ENCODE results near the gene ARRB1.
"Not testable (repeated sequence)": the region's sequence is repeated elsewhere in the genome, so short reads cannot be mapped to it uniquely, and the experiment has no call there.

The ARRB1 gene

GRCh38 chr11:75274716-75275115, 76.7 kb downstream of the ARRB1 start:
- not testable (repeated sequence) for H3K36me3 Mint-ChIP-seq (ENCODE audit: insufficient read depth); H3K9me3 Mint-ChIP-seq; H3K27me3 Mint-ChIP-seq; DNase-seq; ATAC-seq (replicated peaks)
- Mint-ChIP-seq H3K4me3 (peak overlapping the region in 1 of 2 donors; percentile 31), H3K27ac (peak overlapping the region; percentile 96 to 99), H3K4me1 (ENCODE audit: low read depth in 2 of 2) (peaks cover 40 to 52% of the 10 kb centered on the region in 2 donors)

GRCh38 chr11:75273411-75274391, 77.8 kb downstream of the ARRB1 start:
- H3K36me3 Mint-ChIP-seq (ENCODE audit: insufficient read depth) = peaks cover 8% of the 10 kb centered on the region
- no peaks in the 10 kb centered on the region for H3K9me3 Mint-ChIP-seq
- no peak for DNase-seq
- peaks cover 40 to 48% of the 10 kb centered on the region in 2 donors for H3K4me1 Mint-ChIP-seq (ENCODE audit: low read depth in 2 of 2)
- no peak for ATAC-seq (replicated peaks)
- H3K4me3 Mint-ChIP-seq = peak overlapping the region; percentile 22 to 31
- H3K27ac Mint-ChIP-seq = peak overlapping the region; percentile 96 to 99
- H3K27me3 Mint-ChIP-seq = no peaks in the 10 kb centered on the region

GRCh38 chr11:75272821-75273301, 78.6 kb downstream of the ARRB1 start:
- peaks cover 12% of the 10 kb centered on the region for H3K36me3 Mint-ChIP-seq (ENCODE audit: insufficient read depth)
- no peak for DNase-seq
- H3K27me3 Mint-ChIP-seq = no peaks in the 10 kb centered on the region
- no peaks in the 10 kb centered on the region for H3K9me3 Mint-ChIP-seq
- peaks cover 40 to 48% of the 10 kb centered on the region in 2 donors for H3K4me1 Mint-ChIP-seq (ENCODE audit: low read depth in 2 of 2)
- peak overlapping the region; percentile 93 to 96 for H3K27ac Mint-ChIP-seq
- no peak for ATAC-seq (replicated peaks)
- peak overlapping the region; percentile 44 to 60 for H3K4me3 Mint-ChIP-seq

GRCh38 chr11:75272391-75272790, 79.1 kb downstream of the ARRB1 start:
- H3K4me1 Mint-ChIP-seq (ENCODE audit: low read depth in 2 of 2) = peaks cover 37 to 46% of the 10 kb centered on the region in 2 donors
- H3K4me3 Mint-ChIP-seq = peak overlapping the region; percentile 44 to 60
- H3K27ac Mint-ChIP-seq = peak overlapping the region; percentile 93 to 96
- no peaks in the 10 kb centered on the region for H3K9me3 Mint-ChIP-seq
- no peaks in the 10 kb centered on the region for H3K27me3 Mint-ChIP-seq
- no peak for ATAC-seq (replicated peaks)
- no peak for DNase-seq
- peaks cover 11% of the 10 kb centered on the region for H3K36me3 Mint-ChIP-seq (ENCODE audit: insufficient read depth)

GRCh38 chr11:75271730-75272129, 79.7 kb downstream of the ARRB1 start:
- DNase-seq = no peak
- ATAC-seq (replicated peaks) = no peak
- H3K4me1 Mint-ChIP-seq (ENCODE audit: low read depth in 2 of 2) = peaks cover 31 to 41% of the 10 kb centered on the region in 2 donors
- H3K27ac Mint-ChIP-seq = peak overlapping the region; percentile 93 to 96
- H3K4me3 Mint-ChIP-seq = no peak overlapping the region
- H3K36me3 Mint-ChIP-seq (ENCODE audit: insufficient read depth) = peaks cover 9% of the 10 kb centered on the region
- H3K9me3 Mint-ChIP-seq = no peaks in the 10 kb centered on the region
- no peaks in the 10 kb centered on the region for H3K27me3 Mint-ChIP-seq

GRCh38 chr11:75270896-75271418, 80.5 kb downstream of the ARRB1 start:
- H3K4me1 Mint-ChIP-seq (ENCODE audit: low read depth in 2 of 2) = peaks cover 24 to 33% of the 10 kb centered on the region in 2 donors
- H3K4me3 Mint-ChIP-seq = no peak overlapping the region
- peak in 2 of 3 experiments; percentile 18 to 23 for DNase-seq
- H3K9me3 Mint-ChIP-seq = no peaks in the 10 kb centered on the region
- H3K27ac Mint-ChIP-seq = peak overlapping the region; percentile 93 to 96
- ATAC-seq (replicated peaks) = no peak
- no peaks in the 10 kb centered on the region for H3K27me3 Mint-ChIP-seq
- peaks cover 9% of the 10 kb centered on the region for H3K36me3 Mint-ChIP-seq (ENCODE audit: insufficient read depth)

- no peaks in the 10 kb centered on the region for H3K9me3 Mint-ChIP-seq
- no peak overlapping the region for H3K4me3 Mint-ChIP-seq
- ATAC-seq (replicated peaks) (no peak), DNase-seq (no peak)
- peaks cover 9% of the 10 kb centered on the region for H3K36me3 Mint-ChIP-seq (ENCODE audit: insufficient read depth)
- no peak overlapping the region for H3K27ac Mint-ChIP-seq
- H3K27me3 Mint-ChIP-seq = no peaks in the 10 kb centered on the region
- peaks cover 17 to 24% of the 10 kb centered on the region in 2 donors for H3K4me1 Mint-ChIP-seq (ENCODE audit: low read depth in 2 of 2)
Measured at GRCh38 chr11:75269896-75270295, 81.6 kb downstream of the ARRB1 start.

GRCh38 chr11:75269367-75269660, 82.1 kb downstream of the ARRB1 start:
- Mint-ChIP-seq H3K36me3 (ENCODE audit: insufficient read depth) (peaks cover 9% of the 10 kb centered on the region), H3K27ac (no peak overlapping the region)

GRCh38 chr11:75268626-75269366, 82.7 kb downstream of the ARRB1 start:
- H3K36me3 Mint-ChIP-seq (ENCODE audit: insufficient read depth) = peaks cover 9% of the 10 kb centered on the region
- no peak overlapping the region for H3K27ac Mint-ChIP-seq
- no peaks in the 10 kb centered on the region for H3K27me3 Mint-ChIP-seq
- no peak for DNase-seq
- no peaks in the 10 kb centered on the region for H3K9me3 Mint-ChIP-seq
- no peak for ATAC-seq (replicated peaks)
- H3K4me1 Mint-ChIP-seq (ENCODE audit: low read depth in 2 of 2) = peaks cover 22 to 24% of the 10 kb centered on the region in 2 donors
- H3K4me3 Mint-ChIP-seq = no peak overlapping the region

More at GRCh38 chr11:75269367-75269660, 82.1 kb downstream of the ARRB1 start:
- Mint-ChIP-seq H3K27me3 (no peaks in the 10 kb centered on the region), H3K4me3 (no peak overlapping the region), H3K4me1 (ENCODE audit: low read depth in 2 of 2) (peaks cover 22 to 24% of the 10 kb centered on the region in 2 donors), H3K9me3 (no peaks in the 10 kb centered on the region)
- DNase-seq (no peak), ATAC-seq (replicated peaks) (no peak)

- H3K36me3 Mint-ChIP-seq (ENCODE audit: insufficient read depth) = peaks cover 3% of the 10 kb centered on the region
- peaks cover 20 to 22% of the 10 kb centered on the region in 2 donors for H3K4me1 Mint-ChIP-seq (ENCODE audit: low read depth in 2 of 2)
- ATAC-seq (replicated peaks) (no peak), DNase-seq (no peak)
- H3K27me3 Mint-ChIP-seq = no peaks in the 10 kb centered on the region
- peak overlapping the region in 1 of 2 donors; percentile 21 for H3K27ac Mint-ChIP-seq
- no peaks in the 10 kb centered on the region for H3K9me3 Mint-ChIP-seq
- no peak overlapping the region for H3K4me3 Mint-ChIP-seq
Measured at GRCh38 chr11:75267171-75267970, 84.1 kb downstream of the ARRB1 start.

- no peak for ATAC-seq (replicated peaks)
- no peak for DNase-seq
- peak overlapping the region; percentile 21 to 78 for H3K27ac Mint-ChIP-seq
- peaks cover 17 to 25% of the 10 kb centered on the region in 2 donors for H3K4me1 Mint-ChIP-seq (ENCODE audit: low read depth in 2 of 2)
- no peaks in the 10 kb centered on the region for H3K27me3 Mint-ChIP-seq
- H3K36me3 Mint-ChIP-seq (ENCODE audit: insufficient read depth) = peaks cover 3% of the 10 kb centered on the region
- H3K4me3 Mint-ChIP-seq = no peak overlapping the region
- no peaks in the 10 kb centered on the region for H3K9me3 Mint-ChIP-seq
Measured at GRCh38 chr11:75265851-75266531, 85.5 kb downstream of the ARRB1 start.

- no peak overlapping the region for H3K4me3 Mint-ChIP-seq
- H3K9me3 Mint-ChIP-seq = no peaks in the 10 kb centered on the region
- H3K27ac Mint-ChIP-seq = peak overlapping the region; percentile 21 to 78
- peaks cover 17 to 26% of the 10 kb centered on the region in 2 donors for H3K4me1 Mint-ChIP-seq (ENCODE audit: low read depth in 2 of 2)
- no peak for ATAC-seq (replicated peaks)
- no peaks in the 10 kb centered on the region for H3K27me3 Mint-ChIP-seq
- H3K36me3 Mint-ChIP-seq (ENCODE audit: insufficient read depth) = peaks cover 3% of the 10 kb centered on the region
- no peak for DNase-seq
Measured at GRCh38 chr11:75264971-75265370, 86.5 kb downstream of the ARRB1 start.

Measured in effector memory CD8-positive, alpha-beta T cell (primary cell).